Keratinocyte (primary cell): Measurements from ENCODE around the gene INPP4B. TPM values are rescaled to one million over a fixed set of nuclear protein-coding genes. Genes with fewer than 3 reads are reported as not detected.
A peak's percentile ranks its signal among the peaks of the same experiment; 100 is the strongest.

Experiments used
- DNase-seq: peaks from one replicate; pipeline ENCODE4 v3.0.0-alpha.2; 2011; ENCODE audit warnings: low read depth, missing footprints, low spot score
- FAIRE-seq: peaks from 2 replicates; lab custom pipeline; 2011; peaks lifted over from hg19 to GRCh38; lab: Jason Lieb, UNC
- H2AFZ ChIP-seq: 2 replicates; pipeline ENCODE4 v1.6.0; 2012; ENCODE audit warnings: low read length, control low read depth, inconsistent platforms; ENCODE audit not compliant: control insufficient read depth
- H3K27ac ChIP-seq: 2 replicates; pipeline ENCODE4 v1.5.1; 2011; ENCODE audit warnings: low read length; ENCODE audit not compliant: control insufficient read depth, insufficient read depth
- H3K27me3 ChIP-seq: 3 replicates; pipeline ENCODE4 v1.6.0; 2011; ENCODE audit warnings: low read length; ENCODE audit not compliant: control insufficient read depth, insufficient read depth; ENCODE audit errors: extremely low read depth
- H3K36me3 ChIP-seq, 2 experiments: 2 replicates in 1 of 2; 3 replicates in 1 of 2; pipeline ENCODE4 v1.5.1; 2011; ENCODE audit warnings: low read length in 2 of 2, mild to moderate bottlenecking in 1 of 2; ENCODE audit not compliant: control insufficient read depth in 2 of 2, insufficient read depth in 2 of 2; ENCODE audit errors: extremely low read depth in 1 of 2
- H3K4me1 ChIP-seq: 3 replicates; pipeline ENCODE4 v1.5.1; 2011; ENCODE audit warnings: low read length; ENCODE audit not compliant: control insufficient read depth, insufficient read depth; ENCODE audit errors: extremely low read depth
- H3K4me2 ChIP-seq: 3 replicates; pipeline ENCODE4 v1.6.0; 2011; ENCODE audit warnings: low read depth, low read length; ENCODE audit not compliant: control insufficient read depth, insufficient read depth; ENCODE audit errors: extremely low read depth
- H3K4me3 ChIP-seq, 3 experiments: fragments of 200-600 bp in 1 of 3; sonication (generic) in 1 of 3; 2 replicates in 2 of 3; 3 replicates in 1 of 3; pipeline ENCODE4 v1.5.1; 2011 to 2016; ENCODE audit warnings: low read length in 3 of 3, mild to moderate bottlenecking in 3 of 3, control low read depth in 2 of 3, inconsistent platforms in 1 of 3, low read depth in 1 of 3, mixed read lengths in 1 of 3, mixed run types in 1 of 3, moderate library complexity in 1 of 3; ENCODE audit not compliant: control insufficient read depth in 2 of 3, insufficient read depth in 2 of 3; ENCODE audit errors: extremely low read depth in 1 of 3
- H3K79me2 ChIP-seq: 2 replicates; pipeline ENCODE4 v1.6.0; 2012; ENCODE audit warnings: low read length; ENCODE audit not compliant: control insufficient read depth, insufficient read depth
- H3K9ac ChIP-seq: 3 replicates; pipeline ENCODE4 v1.6.0; 2011; ENCODE audit warnings: low read length; ENCODE audit not compliant: control insufficient read depth, insufficient read depth; ENCODE audit errors: extremely low read depth
- H3K9me1 ChIP-seq: 3 replicates; pipeline ENCODE4 v1.6.0; 2011; ENCODE audit warnings: low read length; ENCODE audit not compliant: control insufficient read depth, insufficient read depth; ENCODE audit errors: extremely low read depth
- H3K9me3 ChIP-seq: 2 replicates; pipeline ENCODE4 v1.5.1; 2012; ENCODE audit warnings: low read depth, low read length; ENCODE audit not compliant: control insufficient read depth
- H4K20me1 ChIP-seq: 3 replicates; pipeline ENCODE4 v1.6.0; 2011; ENCODE audit warnings: low read length; ENCODE audit not compliant: control insufficient read depth, insufficient read depth; ENCODE audit errors: extremely low read depth
- EZH2 ChIP-seq: IDR thresholded peaks from one replicate; pipeline ENCODE4 v1.6.1; 2012; ENCODE audit warnings: inconsistent platforms, mild to moderate bottlenecking, low read length, moderate library complexity
- dilution Hi-C: fragments of 300-500 bp; cut with MboI; formaldehyde crosslinking; loops from one replicate; pipeline ENCODE4 v1.7.0; 2020; ENCODE audit warnings: low sequenced_read_pairs; ENCODE audit not compliant: extremely low pct_ligation_motif_present
- polyA plus RNA-seq, 5 experiments: library from polyadenylated mRNA; depleted of rRNA in 3 of 5; stranded (reverse) in 3 of 5; stranded (forward) in 1 of 5; unstranded in 1 of 5; fragments of >200 nt; gene quantifications; 1 replicate in 1 of 5; 2 replicates in 3 of 5; 3 replicates in 1 of 5; pipeline versions ENCODE4 v1.2.1 to v1.2.3, GENCODE V29; 2011 to 2012; ENCODE audit warnings: missing spikeins in 2 of 5, low read depth in 1 of 5, low replicate concordance in 1 of 5
- TF ChIP-seq, protein P1 (sequence below), 3 experiments: IDR thresholded peaks in 1 of 3; conservative IDR thresholded peaks in 1 of 3; optimal IDR thresholded peaks in 1 of 3; 2 replicates in 2 of 3; 3 replicates in 1 of 3; pipeline versions ENCODE3 to v1.5.1; 2011; ENCODE audit warnings: low read length in 3 of 3, mild to moderate bottlenecking in 3 of 3, moderate library complexity in 2 of 3, control low read depth in 1 of 3, inconsistent platforms in 1 of 3; ENCODE audit not compliant: insufficient read depth in 2 of 3; ENCODE audit errors: extremely low read depth in 1 of 3

The INPP4B gene
- polyA plus RNA-seq, 1 donor (not counting 4 experiments of a cell fraction or from before 2014, with no cell fraction given) = 50.2 TPM

- FAIRE-seq (peak; percentile 84), DNase-seq (peak; percentile 33)
- H3K9ac ChIP-seq = peak overlapping the region; percentile 28
- peak overlapping the region; percentile 30 for H3K4me2 ChIP-seq
- dilution Hi-C loops = no loop called here
- no peak overlapping the region for H2AFZ ChIP-seq
- no peak overlapping the region for H3K4me3 ChIP-seq
- H3K27me3 ChIP-seq = no peaks in the 10 kb centered on the region
- peaks cover 2% of the 10 kb centered on the region for H3K9me1 ChIP-seq
- H3K27ac ChIP-seq = peak overlapping the region; percentile 23
- peaks cover 5 to 6% of the 10 kb centered on the region in 2 experiments for H3K36me3 ChIP-seq
- peaks cover 26% of the 10 kb centered on the region for H3K4me1 ChIP-seq
- H3K9me3 ChIP-seq = no peaks in the 10 kb centered on the region
- no peaks in the 10 kb centered on the region for H4K20me1 ChIP-seq
- no peak for TF ChIP-seq EZH2
- TF ChIP-seq, protein P1, sequence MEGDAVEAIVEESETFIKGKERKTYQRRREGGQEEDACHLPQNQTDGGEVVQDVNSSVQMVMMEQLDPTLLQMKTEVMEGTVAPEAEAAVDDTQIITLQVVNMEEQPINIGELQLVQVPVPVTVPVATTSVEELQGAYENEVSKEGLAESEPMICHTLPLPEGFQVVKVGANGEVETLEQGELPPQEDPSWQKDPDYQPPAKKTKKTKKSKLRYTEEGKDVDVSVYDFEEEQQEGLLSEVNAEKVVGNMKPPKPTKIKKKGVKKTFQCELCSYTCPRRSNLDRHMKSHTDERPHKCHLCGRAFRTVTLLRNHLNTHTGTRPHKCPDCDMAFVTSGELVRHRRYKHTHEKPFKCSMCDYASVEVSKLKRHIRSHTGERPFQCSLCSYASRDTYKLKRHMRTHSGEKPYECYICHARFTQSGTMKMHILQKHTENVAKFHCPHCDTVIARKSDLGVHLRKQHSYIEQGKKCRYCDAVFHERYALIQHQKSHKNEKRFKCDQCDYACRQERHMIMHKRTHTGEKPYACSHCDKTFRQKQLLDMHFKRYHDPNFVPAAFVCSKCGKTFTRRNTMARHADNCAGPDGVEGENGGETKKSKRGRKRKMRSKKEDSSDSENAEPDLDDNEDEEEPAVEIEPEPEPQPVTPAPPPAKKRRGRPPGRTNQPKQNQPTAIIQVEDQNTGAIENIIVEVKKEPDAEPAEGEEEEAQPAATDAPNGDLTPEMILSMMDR (optimal IDR thresholded peaks at IDR 0.05 in 1 of 3, IDR thresholded peaks at IDR 0.05 in 1 of 3, conservative IDR thresholded peaks at IDR 0.05 in 1 of 3; ENCODE audit: extremely low read depth in 1 of 3, insufficient read depth in 2 of 3, low read length in 3 of 3) = peak in 2 of 3 experiments; percentile 65 to 70
- H3K79me2 ChIP-seq = peaks cover 99% of the 10 kb centered on the region
These were observed 492.9 kb downstream of the INPP4B start for GRCh38 chr4:142353149-142353738.

GRCh38 chr4:142352712-142353111 is 493.4 kb downstream of the INPP4B start:
- H3K9me3 ChIP-seq = no peaks in the 10 kb centered on the region
- TF ChIP-seq EZH2 = no peak
- TF ChIP-seq, protein P1 (optimal IDR thresholded peaks at IDR 0.05 in 1 of 3, IDR thresholded peaks at IDR 0.05 in 1 of 3, conservative IDR thresholded peaks at IDR 0.05 in 1 of 3; ENCODE audit: extremely low read depth in 1 of 3, insufficient read depth in 2 of 3, low read length in 3 of 3) = no peak
- DNase-seq = no peak
- no peak overlapping the region for H3K27ac ChIP-seq
- no peaks in the 10 kb centered on the region for H3K27me3 ChIP-seq
- peaks cover 31% of the 10 kb centered on the region for H3K4me1 ChIP-seq
- H3K9me1 ChIP-seq = peaks cover 2% of the 10 kb centered on the region
- dilution Hi-C loops = no loop called here
- H3K4me2 ChIP-seq = peak overlapping the region; percentile 20
- peaks cover 99% of the 10 kb centered on the region for H3K79me2 ChIP-seq
- H3K36me3 ChIP-seq = peaks cover 5 to 6% of the 10 kb centered on the region in 2 experiments
- no peak for FAIRE-seq
- H4K20me1 ChIP-seq = no peaks in the 10 kb centered on the region
- H3K4me3 ChIP-seq = no peak overlapping the region
- peak overlapping the region; percentile 28 for H3K9ac ChIP-seq
- no peak overlapping the region for H2AFZ ChIP-seq
